Stimulated activated CD4-positive, alpha-beta T cell treated with anti-CD3 and anti-CD28 coated beads, TNF-alpha, amount 100 ng/mL, for 48 hours (primary cell): ENCODE results near the gene THSD4.

Experiments used
- DNase-seq, 3 donors: peaks; one replicate each; pipeline ENCODE4 v3.0.0-alpha.2; 2020; ENCODE audit warnings: low read depth in 3 of 3

The THSD4 gene

GRCh38 chr15:71545223-71545760, 430.0 kb downstream of the THSD4 start:
- no peak for DNase-seq

GRCh38 chr15:71545923-71546322, 430.7 kb downstream of the THSD4 start:
- no peak for DNase-seq

- no peak for DNase-seq
Measured at GRCh38 chr15:71547011-71547410, 431.7 kb downstream of the THSD4 start.

GRCh38 chr15:71548401-71548807, 433.1 kb downstream of the THSD4 start:
- DNase-seq, result no peak

- DNase-seq, result no peak
Measured at GRCh38 chr15:71549091-71549490, 433.8 kb downstream of the THSD4 start.

- no peak for DNase-seq
Measured at GRCh38 chr15:71549697-71550096, 434.4 kb downstream of the THSD4 start.

GRCh38 chr15:71551566-71551965, 436.3 kb downstream of the THSD4 start:
- no peak for DNase-seq

- DNase-seq, result no peak
Measured at GRCh38 chr15:71559098-71559497, 443.8 kb downstream of the THSD4 start.

GRCh38 chr15:71559616-71560015, 444.3 kb downstream of the THSD4 start:
- DNase-seq, result no peak

- DNase-seq, result no peak
Measured at GRCh38 chr15:71562251-71562650, 447.0 kb downstream of the THSD4 start.

- no peak for DNase-seq
Measured at GRCh38 chr15:71564217-71564616, 448.9 kb downstream of the THSD4 start.

- DNase-seq, result no peak
Measured at GRCh38 chr15:71565006-71565405, 449.7 kb downstream of the THSD4 start.

GRCh38 chr15:71565631-71566160, 450.4 kb downstream of the THSD4 start:
- no peak for DNase-seq

GRCh38 chr15:71566226-71566625, 451.0 kb downstream of the THSD4 start:
- no peak for DNase-seq

- no peak for DNase-seq
Measured at GRCh38 chr15:71567173-71567572, 451.9 kb downstream of the THSD4 start.

GRCh38 chr15:71568227-71568626, 453.0 kb downstream of the THSD4 start:
- no peak for DNase-seq

- no peak for DNase-seq
Measured at GRCh38 chr15:71570736-71571135, 455.5 kb downstream of the THSD4 start.

GRCh38 chr15:71571641-71572040, 456.4 kb downstream of the THSD4 start:
- DNase-seq, result no peak

GRCh38 chr15:71572452-71573053, 457.3 kb downstream of the THSD4 start:
- no peak for DNase-seq

GRCh38 chr15:71573599-71573998, 458.3 kb downstream of the THSD4 start:
- no peak for DNase-seq

- no peak for DNase-seq
Measured at GRCh38 chr15:71575474-71576045, 460.3 kb downstream of the THSD4 start.

GRCh38 chr15:71577071-71577470, 461.8 kb downstream of the THSD4 start:
- DNase-seq, result no peak

GRCh38 chr15:71581398-71581930, 466.2 kb downstream of the THSD4 start:
- DNase-seq, result no peak
